Adrenal gland (tissue), 5 donors: ENCODE measurements around the gene ACP1.

Experiments used
- POLR2A ChIP-seq, 2 donors: fragments of 450-650 bp; IDR thresholded peaks; one replicate each; pipeline ENCODE4 v1.6.1; 2017; ENCODE audit warnings: antibody characterized with exemption in 2 of 2, mild to moderate bottlenecking in 2 of 2, moderate library complexity in 1 of 2
- TF ChIP-seq, protein P1 (sequence below), 6 experiments: fragments of 450-650 bp in 4 of 6; fragments of 200-600 bp in 2 of 6; sonication (generic) in 1 of 6; IDR thresholded peaks; 1 replicate in 5 of 6; 2 replicates in 1 of 6; pipeline versions ENCODE4 v1.5.1 to v1.8.0; 2016 to 2021; ENCODE audit warnings: antibody characterized with exemption in 6 of 6, mild to moderate bottlenecking in 2 of 6, moderate library complexity in 1 of 6
- donor health status: DM: no; HTN: no; CAD: no.

DNA sequence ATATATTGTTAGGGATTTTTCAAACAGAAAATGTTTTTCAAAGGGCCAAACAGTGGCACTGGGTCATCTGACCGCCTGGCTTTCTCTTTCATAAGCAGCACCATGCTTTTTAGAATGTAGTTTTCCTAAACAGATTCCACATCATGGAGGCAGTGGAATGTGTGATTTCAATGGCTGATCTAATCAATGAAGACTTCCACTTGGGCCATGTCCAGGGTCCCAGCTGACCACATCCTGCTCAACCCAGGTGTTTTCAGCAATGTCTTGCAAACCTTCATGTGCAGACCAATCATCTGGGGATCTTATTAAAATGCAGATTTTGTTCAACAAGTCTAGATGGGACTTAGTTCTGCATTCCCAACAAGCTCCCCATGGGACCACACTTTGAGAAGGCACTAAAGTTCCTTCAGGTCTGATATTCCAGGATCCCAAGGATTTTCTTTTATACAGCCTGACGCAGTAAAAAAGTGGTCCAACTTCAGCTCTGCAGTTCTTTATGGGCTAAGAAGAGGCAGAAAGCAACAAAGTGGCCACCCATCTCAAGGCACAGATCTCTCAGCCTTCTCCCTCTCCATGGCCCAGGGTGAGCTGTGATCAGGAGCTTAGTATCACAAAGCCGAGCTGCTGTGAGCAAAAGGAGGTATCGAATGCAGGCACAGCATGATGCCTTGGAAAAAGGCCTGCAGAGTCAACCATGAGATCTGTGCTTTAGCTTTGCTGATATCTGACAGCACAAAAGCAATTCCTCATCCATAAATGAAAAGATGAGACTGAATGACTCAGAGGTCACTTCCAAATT is 19.4 kb downstream of the ACP1 start:
- TF ChIP-seq, protein P1, sequence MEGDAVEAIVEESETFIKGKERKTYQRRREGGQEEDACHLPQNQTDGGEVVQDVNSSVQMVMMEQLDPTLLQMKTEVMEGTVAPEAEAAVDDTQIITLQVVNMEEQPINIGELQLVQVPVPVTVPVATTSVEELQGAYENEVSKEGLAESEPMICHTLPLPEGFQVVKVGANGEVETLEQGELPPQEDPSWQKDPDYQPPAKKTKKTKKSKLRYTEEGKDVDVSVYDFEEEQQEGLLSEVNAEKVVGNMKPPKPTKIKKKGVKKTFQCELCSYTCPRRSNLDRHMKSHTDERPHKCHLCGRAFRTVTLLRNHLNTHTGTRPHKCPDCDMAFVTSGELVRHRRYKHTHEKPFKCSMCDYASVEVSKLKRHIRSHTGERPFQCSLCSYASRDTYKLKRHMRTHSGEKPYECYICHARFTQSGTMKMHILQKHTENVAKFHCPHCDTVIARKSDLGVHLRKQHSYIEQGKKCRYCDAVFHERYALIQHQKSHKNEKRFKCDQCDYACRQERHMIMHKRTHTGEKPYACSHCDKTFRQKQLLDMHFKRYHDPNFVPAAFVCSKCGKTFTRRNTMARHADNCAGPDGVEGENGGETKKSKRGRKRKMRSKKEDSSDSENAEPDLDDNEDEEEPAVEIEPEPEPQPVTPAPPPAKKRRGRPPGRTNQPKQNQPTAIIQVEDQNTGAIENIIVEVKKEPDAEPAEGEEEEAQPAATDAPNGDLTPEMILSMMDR (IDR thresholded peaks at IDR 0.05) = no peak
- TF ChIP-seq POLR2A (IDR thresholded peaks at IDR 0.05) = no peak
